Mucosa of rectum (tissue), 2 donors: ENCODE results near the gene UBE2D4.

Source experiments
- H3K27ac ChIP-seq, 2 donors: one replicate each; pipeline ENCODE4 v1.7.0; 2013; ENCODE audit warnings: inconsistent platforms in 2 of 2, low read depth in 2 of 2, low read length in 2 of 2
- H3K27me3 ChIP-seq, 2 donors: one replicate each; pipeline ENCODE4 v1.7.0; 2013; ENCODE audit warnings: low read length in 2 of 2; ENCODE audit not compliant: control insufficient read depth in 2 of 2, insufficient read depth in 2 of 2
- H3K36me3 ChIP-seq, 2 donors: one replicate each; pipeline ENCODE4 v1.7.0; 2013; ENCODE audit warnings: low read length in 2 of 2; ENCODE audit not compliant: control insufficient read depth in 2 of 2, insufficient read depth in 2 of 2
- H3K4me1 ChIP-seq, 2 donors: one replicate each; pipeline ENCODE4 v1.7.0; 2013; ENCODE audit warnings: low read length in 2 of 2, mild to moderate bottlenecking in 1 of 2; ENCODE audit not compliant: control insufficient read depth in 2 of 2, insufficient read depth in 2 of 2
- H3K4me3 ChIP-seq, 2 donors: one replicate each; pipeline ENCODE4 v1.7.0; 2013; ENCODE audit warnings: low read length in 2 of 2
- H3K9ac ChIP-seq, 2 donors: one replicate each; pipeline ENCODE4 v1.7.0; 2013; ENCODE audit warnings: low read length in 2 of 2, low read depth in 1 of 2, mild to moderate bottlenecking in 1 of 2
- H3K9me3 ChIP-seq, 2 donors: one replicate each; pipeline ENCODE4 v1.7.0; 2013; ENCODE audit warnings: low read length in 2 of 2; ENCODE audit not compliant: control insufficient read depth in 2 of 2
- donor health status: healthy.
- donor health status: Normal muscosa, but diverticular disease.

The UBE2D4 gene

DNA sequence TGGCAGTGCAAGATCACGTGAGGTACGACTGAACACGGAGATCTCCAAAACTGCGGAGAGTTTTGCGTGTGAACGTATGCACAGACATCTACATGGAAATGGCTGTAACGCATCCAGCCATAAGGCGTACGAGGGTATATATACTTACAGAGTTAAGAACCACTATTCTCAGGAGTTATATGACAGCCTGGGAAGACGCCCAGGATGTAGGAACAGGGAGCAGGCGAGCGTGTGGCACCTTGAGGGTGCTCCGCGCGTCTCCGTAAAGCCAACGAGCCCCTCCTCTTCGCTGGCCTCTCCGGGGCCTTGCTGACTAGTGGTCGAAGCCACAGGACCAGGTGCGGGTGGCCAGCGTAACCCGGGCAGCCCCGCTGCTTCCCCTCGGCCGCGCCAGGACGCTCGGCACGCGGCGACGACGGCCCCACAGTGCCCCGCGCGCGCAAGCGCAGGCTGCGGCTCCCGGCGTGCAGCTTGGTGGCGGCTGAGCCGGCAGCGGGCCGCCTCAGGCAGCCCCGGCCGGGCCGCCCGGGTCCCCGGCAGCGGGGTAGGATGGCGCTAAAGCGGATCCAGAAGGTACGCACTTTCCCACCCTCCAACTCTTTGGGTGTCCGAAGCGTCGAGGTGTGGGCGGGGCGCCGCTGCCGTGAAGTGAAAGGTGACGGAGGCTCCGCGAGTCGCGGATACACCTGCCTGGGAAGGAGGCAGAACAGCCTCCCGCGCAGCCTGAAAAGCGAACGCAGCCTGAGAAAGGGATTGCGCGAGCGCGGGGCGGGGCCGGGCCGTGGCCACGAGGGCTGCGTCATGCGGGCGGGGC is at the start of gene UBE2D4:
Gene UBE2D4 (plus strand): TSS at position 453 of the 814 bp plus-strand sequence. CDS start 97 bp downstream, at position 550.
- Histone ChIP-seq H3K4me3 (peak within 1 kb of the TSS; percentile 79 to 97), H3K4me1 (peaks cover 0 to 10% of the 10 kb centered on the region in 2 donors), H3K36me3 (no peaks in the 10 kb centered on the region), H3K27ac (peak within 1 kb of the TSS; percentile 92 to 94), H3K27me3 (no peaks in the 10 kb centered on the region), H3K9me3 (no peaks in the 10 kb centered on the region), H3K9ac (peak within 1 kb of the TSS; percentile 86 to 87)

DNA sequence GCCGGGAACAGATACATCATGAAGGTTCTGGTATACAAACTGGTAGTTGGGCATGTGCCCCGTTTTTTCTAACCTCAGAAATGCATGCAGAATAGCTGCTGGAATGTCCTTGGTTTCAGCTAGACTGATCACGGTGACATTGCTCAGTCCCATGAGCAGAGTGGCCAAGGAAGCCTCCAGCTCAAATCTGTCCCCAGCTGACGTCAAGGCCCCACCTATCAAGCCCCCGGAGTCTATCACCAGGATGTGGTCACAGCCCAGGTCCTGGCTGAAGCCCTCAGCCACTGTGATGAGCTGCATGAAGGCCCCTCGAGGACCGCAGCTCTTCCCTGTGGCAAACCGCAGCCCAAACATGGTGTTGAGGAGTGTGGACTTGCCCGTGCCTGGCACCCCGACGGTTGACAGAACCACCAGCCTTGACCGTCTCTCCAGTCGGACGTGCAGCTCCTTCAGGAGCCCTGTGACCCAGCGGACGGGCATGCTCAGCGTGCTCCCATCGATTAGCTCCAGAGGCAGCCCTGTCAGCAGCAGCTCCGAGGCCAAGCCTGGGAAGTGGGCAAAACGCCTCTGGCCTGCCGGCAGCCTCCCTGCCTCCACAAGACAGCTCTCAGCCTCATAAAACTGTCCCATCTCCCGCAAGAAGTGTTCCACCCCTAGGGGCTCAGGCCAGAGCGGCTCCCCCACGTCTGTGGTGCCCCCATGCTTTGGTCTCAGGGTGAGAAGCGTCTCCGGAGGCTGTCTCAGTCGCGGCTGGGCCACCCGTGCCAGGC is 49.1 kb upstream of the UBE2D4 start:
- Histone ChIP-seq H3K36me3 (peaks cover 62 to 65% of the 10 kb centered on the region in 2 donors), H3K27ac (no peak overlapping the region)

DNA sequence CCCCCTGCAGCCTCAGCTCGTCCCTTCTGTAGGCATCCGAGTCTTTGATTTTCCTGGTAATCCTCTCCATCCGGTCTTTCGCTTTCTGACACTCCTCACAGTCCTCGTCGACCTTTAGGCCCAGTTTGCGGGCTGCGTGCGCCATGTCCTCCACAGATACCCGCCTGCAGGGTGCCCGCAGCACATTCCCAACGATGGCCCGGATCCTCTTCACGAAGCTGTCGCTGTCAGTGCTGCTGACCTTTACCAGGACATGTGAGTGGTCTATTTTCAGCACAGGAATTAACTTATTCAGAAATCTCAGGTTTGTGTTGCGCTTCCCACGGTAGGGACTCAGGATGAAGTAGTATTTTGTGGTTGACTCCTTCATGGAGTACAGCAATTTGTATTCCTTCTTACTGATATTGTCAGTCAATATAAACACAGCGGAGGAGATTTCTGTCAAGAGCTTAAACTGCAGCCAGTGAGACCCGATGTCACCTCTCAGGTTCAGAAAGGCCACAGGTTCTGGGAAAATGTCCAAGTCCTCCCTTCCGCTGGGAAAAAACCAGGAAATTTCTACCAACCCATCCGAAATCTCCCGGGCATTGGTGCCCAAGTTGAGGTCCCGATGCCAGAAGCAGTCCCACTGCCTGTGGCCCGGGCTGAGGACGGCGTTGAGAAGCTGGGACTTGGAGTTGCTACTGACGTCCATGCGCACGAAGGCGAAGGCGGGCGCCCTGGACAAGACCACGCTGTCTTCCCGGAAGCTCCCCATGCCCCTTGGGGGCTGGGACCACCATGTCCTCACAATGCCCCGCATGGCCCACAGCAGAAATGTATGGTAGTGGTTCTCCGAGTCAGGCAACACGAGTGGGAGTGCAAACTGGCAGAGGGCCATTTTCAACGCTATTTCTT is 48.0 kb upstream of the UBE2D4 start:
- Histone ChIP-seq H3K27me3 (no peaks in the 10 kb centered on the region), H3K36me3 (peaks cover 64 to 65% of the 10 kb centered on the region in 2 donors), H3K9me3 (no peaks in the 10 kb centered on the region), H3K4me3 (no peak overlapping the region), H3K27ac (no peak overlapping the region), H3K9ac (no peak overlapping the region), H3K4me1 (peaks cover 5% of the 10 kb centered on the region in 2 donors)

More for the DNA sequence above, 49.1 kb upstream of the UBE2D4 start:
- Histone ChIP-seq H3K27me3 (no peaks in the 10 kb centered on the region), H3K9ac (no peak overlapping the region), H3K9me3 (no peaks in the 10 kb centered on the region), H3K4me1 (peaks cover 9 to 14% of the 10 kb centered on the region in 2 donors), H3K4me3 (no peak overlapping the region)

DNA sequence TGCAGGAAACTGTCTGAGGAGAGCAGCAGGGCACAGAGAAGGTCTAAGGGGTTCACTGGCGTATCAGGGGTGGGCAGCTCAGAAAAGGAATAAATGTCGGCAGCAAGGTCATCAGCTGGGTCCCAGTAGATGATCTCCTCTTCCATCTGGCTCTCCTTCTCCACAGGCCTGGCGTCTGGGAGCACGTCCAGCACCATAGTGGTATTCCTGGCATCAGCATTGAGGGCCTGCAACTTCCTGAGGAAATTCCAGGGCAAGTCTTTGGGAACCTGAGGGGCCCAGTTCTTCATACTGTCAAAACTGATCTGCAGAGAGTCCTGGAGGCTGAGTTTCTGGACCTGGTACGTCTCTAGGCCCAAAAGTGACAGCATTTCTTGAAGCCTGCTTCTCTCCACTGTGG is 47.4 kb upstream of the UBE2D4 start:
- peaks cover 63 to 65% of the 10 kb centered on the region in 2 donors for H3K36me3 ChIP-seq
- H3K9me3 ChIP-seq = no peaks in the 10 kb centered on the region
- H3K27ac ChIP-seq = no peak overlapping the region
- H3K4me1 ChIP-seq = no peaks in the 10 kb centered on the region
- no peak overlapping the region for H3K9ac ChIP-seq
- H3K4me3 ChIP-seq = no peak overlapping the region
- no peaks in the 10 kb centered on the region for H3K27me3 ChIP-seq

DNA sequence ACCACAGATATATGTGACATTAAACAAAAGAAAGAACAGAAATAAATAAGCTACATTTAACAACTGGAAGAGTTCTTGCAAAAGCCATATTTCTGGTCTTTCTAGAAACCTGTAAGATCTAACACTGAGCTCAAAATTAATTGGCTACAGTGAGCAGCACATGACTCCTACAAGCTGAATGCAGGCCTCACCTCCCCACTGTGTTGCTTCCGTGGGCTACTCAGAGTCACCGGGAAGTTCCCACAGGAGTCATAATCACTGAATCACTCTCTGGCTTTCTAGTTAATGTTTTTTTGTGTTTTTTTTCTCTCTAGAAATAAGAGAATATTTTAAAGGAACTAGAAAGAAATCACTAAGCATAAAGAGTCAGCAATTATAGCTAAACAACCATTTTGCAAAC is 46.8 kb upstream of the UBE2D4 start:
- no peaks in the 10 kb centered on the region for H3K9me3 ChIP-seq
- H3K27me3 ChIP-seq = no peaks in the 10 kb centered on the region
- no peak overlapping the region for H3K9ac ChIP-seq
- H3K4me1 ChIP-seq = no peaks in the 10 kb centered on the region
- H3K36me3 ChIP-seq = peaks cover 68 to 71% of the 10 kb centered on the region in 2 donors
- H3K4me3 ChIP-seq = no peak overlapping the region
- no peak overlapping the region for H3K27ac ChIP-seq

DNA sequence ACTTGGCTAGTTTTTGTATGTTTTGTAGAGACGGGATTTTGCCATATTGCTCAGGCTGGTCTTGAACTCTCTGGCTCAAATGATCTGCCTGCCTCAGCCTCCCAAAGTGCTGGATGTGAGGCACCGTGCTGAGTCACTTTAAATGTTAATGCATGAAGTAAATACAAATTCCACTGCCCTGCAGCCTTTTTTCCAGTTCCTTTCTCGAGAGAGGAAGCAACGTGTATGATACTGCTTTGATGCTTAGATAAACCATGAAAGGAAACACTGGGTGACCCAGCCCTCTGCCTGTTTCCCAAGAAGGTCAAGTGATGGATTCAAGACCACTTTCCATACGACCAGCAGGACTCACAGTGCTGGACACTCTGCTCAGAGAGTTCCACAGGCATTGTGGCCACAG is 45.6 kb upstream of the UBE2D4 start:
- Histone ChIP-seq H3K27me3 (no peaks in the 10 kb centered on the region), H3K27ac (no peak overlapping the region), H3K9ac (no peak overlapping the region), H3K9me3 (no peaks in the 10 kb centered on the region), H3K4me1 (no peaks in the 10 kb centered on the region), H3K36me3 (peaks cover 65 to 71% of the 10 kb centered on the region in 2 donors), H3K4me3 (no peak overlapping the region)

DNA sequence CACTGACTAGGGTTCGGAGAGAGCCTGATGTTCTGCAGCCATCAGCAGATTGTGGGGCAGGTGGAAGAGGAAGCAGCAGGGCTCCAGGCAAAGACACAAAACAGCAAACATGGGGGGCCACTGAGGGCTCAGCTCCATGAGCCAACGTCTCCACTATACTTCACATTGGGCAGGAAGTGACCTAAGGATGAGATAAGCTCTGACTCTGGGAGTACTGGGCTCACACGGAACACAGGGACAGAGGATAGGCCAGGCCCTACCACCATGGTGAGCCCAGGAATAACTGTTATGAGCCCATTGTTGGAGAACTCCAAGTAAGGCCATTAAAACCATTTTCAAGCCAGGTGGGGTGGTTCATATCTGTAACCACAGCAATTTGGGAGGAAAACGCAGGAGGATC is 42.0 kb upstream of the UBE2D4 start:
- Histone ChIP-seq H3K27me3 (no peaks in the 10 kb centered on the region), H3K4me3 (no peak overlapping the region), H3K9me3 (no peaks in the 10 kb centered on the region), H3K36me3 (peaks cover 38 to 40% of the 10 kb centered on the region in 2 donors), H3K9ac (no peak overlapping the region), H3K27ac (no peak overlapping the region), H3K4me1 (no peaks in the 10 kb centered on the region)

DNA sequence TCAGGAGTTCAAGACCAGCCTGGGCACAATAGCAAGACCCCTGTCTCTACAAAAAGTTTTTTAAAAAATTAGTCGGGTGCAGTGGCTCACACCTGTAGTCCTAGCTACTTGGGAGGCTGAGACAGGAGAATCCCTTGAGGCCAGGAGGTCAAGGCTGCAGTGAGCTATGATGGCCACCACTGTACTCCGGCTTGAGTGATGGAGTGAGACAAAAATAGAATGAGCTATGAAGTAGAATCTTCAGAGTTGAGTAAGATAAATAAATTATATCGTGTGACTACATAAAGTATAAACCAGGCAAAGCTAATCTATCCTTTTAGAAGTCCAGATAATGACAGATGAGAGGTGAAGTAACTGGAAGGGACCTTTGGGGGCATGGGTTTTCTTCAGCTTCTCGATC is 41.6 kb upstream of the UBE2D4 start:
- no peak overlapping the region for H3K27ac ChIP-seq
- H3K9ac ChIP-seq = no peak overlapping the region
- H3K9me3 ChIP-seq = no peaks in the 10 kb centered on the region
- no peaks in the 10 kb centered on the region for H3K27me3 ChIP-seq
- peaks cover 0 to 2% of the 10 kb centered on the region in 2 donors for H3K4me1 ChIP-seq
- H3K4me3 ChIP-seq = no peak overlapping the region
- H3K36me3 ChIP-seq = peaks cover 37% of the 10 kb centered on the region in 2 donors

DNA sequence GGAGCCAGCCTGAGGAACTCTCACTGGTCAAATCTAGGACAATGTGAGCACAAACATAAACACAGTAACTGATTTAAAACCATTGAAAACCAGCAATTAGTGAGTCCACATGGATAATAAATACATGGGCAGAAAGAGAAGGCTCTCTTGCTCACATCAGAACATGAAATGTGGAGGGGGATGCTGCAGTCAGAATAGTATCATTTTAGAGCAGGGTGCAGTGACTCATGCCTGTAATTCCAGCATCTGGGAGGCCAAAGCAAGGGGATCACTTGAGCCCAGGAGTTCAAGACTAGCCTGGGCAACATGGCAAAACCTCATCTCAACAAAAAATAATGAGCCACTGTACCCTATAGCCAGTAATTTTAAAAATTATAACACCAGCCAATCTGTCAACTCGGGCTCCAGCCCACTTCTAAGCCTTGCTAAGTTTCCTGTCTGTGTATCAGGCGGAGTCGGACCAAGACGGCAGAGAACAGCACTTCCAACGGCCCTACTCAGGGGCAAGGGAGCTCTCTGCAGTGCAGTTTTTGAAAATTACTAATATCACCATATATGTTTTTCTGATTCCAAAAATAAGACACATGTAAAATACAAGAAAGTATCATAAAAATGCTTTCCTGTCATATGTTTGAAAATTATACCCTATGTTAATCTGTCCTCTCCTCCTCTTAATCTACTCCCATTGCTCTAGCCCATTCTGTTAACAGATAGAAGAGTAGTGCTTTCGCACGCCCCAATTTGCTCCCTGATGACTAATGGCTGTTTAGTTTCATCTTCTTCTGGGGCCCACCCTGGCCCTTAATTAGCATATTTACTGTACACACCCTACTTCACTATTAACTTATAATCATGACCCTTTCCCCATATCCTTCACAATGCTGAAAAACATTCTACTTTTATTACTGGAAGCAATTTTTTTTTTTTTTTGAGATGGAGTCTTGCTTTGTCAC is 37.0 kb upstream of the UBE2D4 start:
- H3K27ac ChIP-seq = no peak overlapping the region
- peaks cover 2 to 5% of the 10 kb centered on the region in 2 donors for H3K4me1 ChIP-seq
- no peaks in the 10 kb centered on the region for H3K9me3 ChIP-seq
- no peaks in the 10 kb centered on the region for H3K27me3 ChIP-seq
- no peak overlapping the region for H3K9ac ChIP-seq
- peaks cover 12 to 13% of the 10 kb centered on the region in 2 donors for H3K36me3 ChIP-seq
- H3K4me3 ChIP-seq = no peak overlapping the region
